Right lobe of liver (tissue), 6 donors: ENCODE results near the gene RPF1. TPM values are rescaled to one million over a fixed set of nuclear protein-coding genes. Genes with fewer than 3 reads are reported as not detected.

ENCODE experiments used
- ATAC-seq, 4 donors: fragments of 200-7000 bp; cut with Tn5 transposase; one replicate each; pipeline ENCODE4 v1.9.1; 2020; ENCODE audit warnings: mild to moderate bottlenecking in 4 of 4, moderate library complexity in 4 of 4
- DNase-seq, 3 donors: peaks; one replicate each; pipeline ENCODE4 v3.0.0-alpha.2; 2020
- H3K27ac ChIP-seq, 3 donors: fragments of 200-600 bp; one replicate each; pipeline ENCODE4 v1.8.0; 2022
- H3K27me3 ChIP-seq, 2 donors: fragments of 200-600 bp; one replicate each; pipeline ENCODE4 v1.8.0; 2022
- H3K36me3 ChIP-seq, 4 donors: fragments of 200-600 bp; sonication (generic) in 1 of 4; one replicate each; pipeline versions ENCODE4 v1.5.1 to v1.8.0; 2017 to 2022; ENCODE audit warnings: control low read depth in 1 of 4
- H3K4me1 ChIP-seq, 4 donors: fragments of 200-600 bp; sonication (generic) in 1 of 4; one replicate each; pipeline versions ENCODE4 v1.5.1 to v1.8.0; 2017 to 2022; ENCODE audit warnings: control low read depth in 1 of 4
- H3K4me3 ChIP-seq, 3 donors: fragments of 200-600 bp; one replicate each; pipeline ENCODE4 v1.8.0; 2022
- H3K9me3 ChIP-seq, 4 donors: fragments of 200-600 bp; sonication (generic) in 1 of 4; one replicate each; pipeline versions ENCODE4 v1.5.1 to v1.8.0; 2017 to 2022; ENCODE audit warnings: control low read depth in 1 of 4
- CTCF ChIP-seq, 4 donors: fragments of 200-600 bp in 3 of 4; fragments of 450-650 bp in 1 of 4; IDR thresholded peaks; one replicate each; pipeline versions ENCODE4 v1.5.1 to v1.8.0; 2016 to 2022; ENCODE audit warnings: antibody characterized with exemption in 4 of 4, mild to moderate bottlenecking in 2 of 4
- POLR2A ChIP-seq: fragments of 450-650 bp; IDR thresholded peaks from one replicate; pipeline ENCODE4 v1.6.1; 2017; ENCODE audit warnings: antibody characterized with exemption, mild to moderate bottlenecking
- WGBS: methylation state at CpG from one replicate; pipeline ENCODE4 v1.1.6; 2018; ENCODE audit warnings: low coverage, low lambda C conversion rate; ENCODE audit not compliant: insufficient coverage; ENCODE audit errors: missing lambda C conversion rate; 5-methylcytosine and 5-hydroxymethylcytosine counted together
- intact Hi-C, 2 donors: fragments of 100-400 bp; cut with DNase I; formaldehyde crosslinking; loops; one replicate each; pipeline versions ENCODE4 v1.11.2 to v1.14.1; 2022
- total RNA-seq, 6 experiments: library from RNA; depleted of rRNA in 2 of 6; stranded (reverse); fragments of >200 nt in 2 of 6; fragmentation: NEBNext Ultra II Directional in 3 of 6; extraction: Animal tissue kit (Norgen Biotek cat#: 25700) in 3 of 6; gene quantifications; one replicate each; pipeline versions ENCODE4 v1.1.0 to v1.2.4, GENCODE V29; 2016 to 2023
- donor health status: DM: no; HTN: yes; CAD: no.
- donor health status: DM: no; HTN: no; CAD: no.
- donor health status: DM: no; HTN: no; CAD: no.
- donor health status: DM: no; HTN: yes; CAD: no.
- donor health status: DM: no; HTN: yes; CAD: no.

RPF1 gene
- total RNA-seq, 6 experiments from 2014 or later, result 8.6 to 29.7 (median 14.0) TPM

- Histone ChIP-seq H3K36me3 (peaks cover 0 to 3% (median 0%) of the 10 kb centered on the region in 4 donors), H3K4me3 (no peak overlapping the region), H3K27me3 (no peaks in the 10 kb centered on the region), H3K27ac (no peak overlapping the region), H3K4me1 (no peaks in the 10 kb centered on the region), H3K9me3 (no peaks in the 10 kb centered on the region)
- WGBS, result 32% methylated on average over 1 of the region's 1 CpG
- ATAC-seq, result no peak
- TF ChIP-seq POLR2A (no peak), CTCF (IDR thresholded peaks at IDR 0.05) (no peak)
- no peak for DNase-seq
- intact Hi-C loops, result no loop called here
These were observed 61.7 kb downstream of the RPF1 start for GRCh38 chr1:84540759-84541158.

DNA sequence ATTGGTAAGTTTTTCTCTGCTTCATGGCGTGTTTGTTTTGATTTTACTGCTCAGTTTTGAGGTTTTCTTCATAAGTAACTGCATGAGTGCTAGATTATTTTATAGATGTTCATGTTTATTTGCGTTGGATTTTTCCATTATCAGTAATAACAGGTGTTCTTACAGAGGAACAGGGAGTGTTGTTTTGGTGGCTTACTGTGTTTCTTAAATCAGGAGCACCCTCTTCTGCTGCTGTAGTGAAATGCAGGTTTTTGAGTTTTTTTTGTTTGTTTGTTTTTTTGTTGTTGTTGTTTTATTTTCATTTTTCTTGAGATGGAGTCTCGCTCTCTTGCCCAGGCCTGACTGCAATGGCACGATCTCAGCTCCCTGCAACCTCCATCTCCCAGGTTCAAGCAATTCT is 62.6 kb downstream of the RPF1 start:
- DNase-seq, result no peak
- intact Hi-C loops, result no loop called here
- Histone ChIP-seq H3K4me1 (no peaks in the 10 kb centered on the region), H3K27ac (no peak overlapping the region), H3K9me3 (no peaks in the 10 kb centered on the region), H3K4me3 (no peak overlapping the region), H3K27me3 (no peaks in the 10 kb centered on the region), H3K36me3 (peaks cover 0 to 3% (median 0%) of the 10 kb centered on the region in 4 donors)
- 87% methylated on average over 3 of the region's 4 CpGs for WGBS
- TF ChIP-seq POLR2A (no peak), CTCF (IDR thresholded peaks at IDR 0.05) (peak; percentile 11 to 31 (median 24))
- peak in 1 of 4 donors; percentile 28 for ATAC-seq

Other genes starting within 250 kb of the RPF1 start
- gene SAMD13, start 177.6 kb upstream of the RPF1 start, total RNA-seq, result under 1 TPM in 3 of 6 experiments, not detected in 3; 0.40 to 0.68 (median 0.47) TPM
- gene DNASE2B, start 80.8 kb upstream of the RPF1 start, total RNA-seq, result under 1 TPM in 3 of 6 experiments, not detected in 3; 0.17 to 0.25 (median 0.25) TPM
- 1 to 10 TPM in 3 of 6 experiments, under 1 TPM in 3; 0.31 to 1.7 (median 0.92) TPM for gene SPATA1, start 27.1 kb downstream of the RPF1 start, total RNA-seq
- gene GNG5, start 27.3 kb downstream of the RPF1 start, total RNA-seq, result 10 to 100 TPM; 44.5 to 85.0 (median 54.6) TPM
- gene CTBS, start 95.2 kb downstream of the RPF1 start, total RNA-seq, result 10 to 100 TPM; 18.9 to 29.5 (median 24.4) TPM
- gene SSX2IP, start 211.2 kb downstream of the RPF1 start, total RNA-seq, result 10 to 100 TPM in 3 of 6 experiments, 1 to 10 TPM in 3; 5.0 to 16.1 (median 8.3) TPM